Suppressor macrophage treated with lipopolysaccharide for 4 hours (primary cell): Measurements from ENCODE around the gene KPNA1.

Source experiments
- DNase-seq: peaks from one replicate; pipeline ENCODE4 v3.0.0-alpha.2; 2020

The KPNA1 gene

DNA sequence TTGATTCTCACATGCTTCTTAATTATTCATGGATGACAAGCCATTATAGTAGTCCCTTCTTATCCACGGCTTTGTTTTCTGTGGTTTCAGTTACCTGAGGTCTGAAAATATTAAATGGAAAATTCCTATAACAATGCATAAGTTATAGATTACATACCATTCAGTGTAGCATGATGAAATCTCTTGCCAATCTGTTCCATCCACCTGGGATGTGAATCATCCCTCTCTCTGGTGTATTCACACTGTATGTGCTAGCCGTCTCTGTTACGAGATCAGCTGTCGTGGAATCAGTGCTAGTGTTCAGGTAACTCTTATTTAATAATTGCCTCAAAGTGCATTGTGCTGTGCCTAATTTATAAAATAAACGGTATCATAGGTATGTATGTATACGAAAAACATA lies 104.1 kb downstream of the KPNA1 start:
- no peak for DNase-seq

DNA sequence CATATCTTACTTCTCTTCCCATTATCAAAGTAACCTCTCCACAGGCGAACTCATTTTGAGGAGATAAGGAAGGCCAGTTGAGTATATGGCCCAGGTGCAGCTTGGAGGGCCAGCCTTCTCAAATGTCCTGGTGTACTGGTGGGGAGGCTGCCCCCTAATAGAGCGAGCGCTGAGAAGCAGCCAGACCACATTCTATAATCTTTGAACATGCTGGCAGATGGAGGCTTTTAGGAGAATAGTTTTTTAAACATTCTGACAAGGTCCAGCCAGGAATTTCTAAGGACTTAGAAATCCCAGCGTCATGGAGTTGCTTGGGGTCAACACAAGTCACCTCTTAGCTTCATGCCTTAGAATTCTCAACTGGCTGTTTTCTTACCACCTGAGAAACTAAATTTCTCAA lies 104.6 kb downstream of the KPNA1 start:
- no peak for DNase-seq

DNA sequence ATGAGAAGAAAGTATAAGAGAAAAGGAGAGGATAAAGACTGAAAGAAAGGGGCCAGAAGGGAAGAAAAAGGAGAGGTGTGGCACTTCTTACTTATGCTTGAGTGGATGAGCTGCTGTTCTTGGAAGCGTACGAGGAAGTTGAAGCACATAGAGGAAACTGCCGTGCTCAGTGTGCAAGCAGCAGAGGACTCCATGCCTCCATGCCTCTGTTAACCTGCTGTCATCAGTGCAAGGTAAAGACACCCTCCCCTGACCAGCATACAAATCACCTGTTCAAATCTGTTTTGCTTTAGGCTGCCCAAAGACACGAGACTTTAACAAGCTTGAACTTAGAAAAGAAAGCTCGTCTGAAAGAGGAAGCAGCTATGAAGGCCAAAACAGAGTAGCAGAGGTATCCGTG lies 105.3 kb downstream of the KPNA1 start:
- peak; percentile 37 for DNase-seq

DNA sequence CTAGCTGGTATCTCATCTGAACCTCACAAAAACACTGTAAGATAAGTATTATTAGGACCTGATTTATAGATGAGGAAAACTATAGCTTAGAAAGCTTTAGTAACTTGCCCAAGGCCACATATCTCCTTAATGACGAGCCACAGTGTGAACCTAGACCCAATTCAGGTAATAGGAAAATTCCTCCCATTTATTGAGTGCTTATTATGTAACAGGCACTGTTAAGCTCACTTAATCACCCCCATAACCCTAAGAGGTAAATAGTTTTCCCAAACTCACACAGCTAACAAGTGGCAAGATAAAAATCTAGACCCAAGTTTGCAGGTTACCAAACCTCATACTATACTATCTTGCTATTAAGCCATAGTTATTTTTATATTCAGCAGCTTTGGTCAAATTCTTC lies 106.8 kb downstream of the KPNA1 start:
- DNase-seq: no peak

DNA sequence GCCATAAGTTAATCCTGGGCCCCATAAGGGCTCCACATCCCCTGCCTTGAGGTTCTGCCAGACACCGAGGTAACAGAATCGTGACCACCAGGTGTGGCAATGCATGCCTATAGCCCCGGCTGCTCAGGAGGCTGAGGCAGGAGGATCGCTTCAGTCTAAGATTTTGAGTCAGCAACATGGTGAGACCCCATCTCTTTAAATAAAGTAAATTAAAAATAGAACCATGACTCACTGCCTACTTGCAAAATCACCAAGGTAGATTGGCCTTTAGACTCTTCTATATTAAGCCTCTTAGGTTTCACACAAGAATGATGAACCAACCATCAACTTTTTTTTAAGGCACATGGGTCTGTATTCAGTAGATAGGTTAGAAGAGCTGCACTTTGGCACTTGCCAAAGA lies 108.5 kb downstream of the KPNA1 start:
- no peak for DNase-seq

DNA sequence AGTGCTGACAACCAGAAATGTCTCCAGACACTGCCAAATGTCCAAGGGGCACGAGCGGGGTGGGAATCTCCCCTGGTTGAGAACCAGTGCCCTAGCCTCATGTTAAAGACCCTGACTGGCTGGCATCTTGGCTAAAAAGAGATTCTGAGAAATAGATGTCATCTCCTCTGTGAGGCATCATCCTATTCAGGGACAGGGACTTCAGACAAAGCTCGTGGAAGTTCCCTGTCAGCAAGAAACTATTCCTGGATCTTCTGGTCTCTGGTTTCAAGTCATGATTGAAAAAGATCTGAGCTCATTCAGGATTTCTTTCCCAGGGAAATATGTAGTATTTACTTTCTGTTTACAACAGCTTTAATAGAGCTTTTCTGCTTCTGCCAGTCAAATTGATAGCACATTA lies 109.7 kb downstream of the KPNA1 start:
- DNase-seq: peak; percentile 45

DNA sequence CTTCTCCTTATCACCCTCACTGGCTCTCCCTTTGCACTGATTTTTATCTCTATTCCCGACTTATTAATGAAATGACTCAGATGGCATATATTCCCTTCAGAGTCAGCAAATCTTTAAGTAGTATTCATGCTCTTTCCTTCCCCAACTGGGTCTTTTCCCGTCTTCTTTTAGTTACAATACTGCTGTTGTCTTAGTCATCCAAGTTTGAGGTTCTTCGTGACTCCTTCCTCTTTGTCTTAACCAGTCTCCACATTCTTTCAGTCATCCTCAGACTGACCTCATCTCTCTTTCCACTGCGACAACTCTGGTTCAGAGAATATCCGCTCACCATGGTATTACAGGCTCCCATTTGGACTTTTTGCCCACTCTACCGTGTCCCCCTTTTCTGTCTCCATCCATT lies 111.2 kb downstream of the KPNA1 start:
- peak; percentile 80 for DNase-seq

DNA sequence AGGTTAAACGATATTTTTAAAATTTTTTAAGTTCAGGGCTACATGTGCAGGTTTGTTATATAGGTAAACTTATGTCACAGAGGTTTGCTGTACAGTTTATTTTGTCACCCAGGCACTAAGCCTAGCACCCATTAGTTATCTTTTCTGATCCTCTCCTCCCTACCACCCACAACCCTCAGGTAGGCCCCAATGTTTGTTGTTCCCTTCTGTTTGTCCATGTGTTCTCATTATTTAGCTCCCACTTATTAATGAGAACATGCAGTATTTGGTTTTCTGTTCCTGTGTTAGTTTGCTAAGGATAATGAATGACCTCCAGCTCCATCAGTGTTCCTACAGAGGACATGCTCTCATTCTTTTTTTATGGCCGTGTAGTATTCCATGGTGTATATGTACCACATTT lies 115.8 kb downstream of the KPNA1 start:
- DNase-seq: no peak

DNA sequence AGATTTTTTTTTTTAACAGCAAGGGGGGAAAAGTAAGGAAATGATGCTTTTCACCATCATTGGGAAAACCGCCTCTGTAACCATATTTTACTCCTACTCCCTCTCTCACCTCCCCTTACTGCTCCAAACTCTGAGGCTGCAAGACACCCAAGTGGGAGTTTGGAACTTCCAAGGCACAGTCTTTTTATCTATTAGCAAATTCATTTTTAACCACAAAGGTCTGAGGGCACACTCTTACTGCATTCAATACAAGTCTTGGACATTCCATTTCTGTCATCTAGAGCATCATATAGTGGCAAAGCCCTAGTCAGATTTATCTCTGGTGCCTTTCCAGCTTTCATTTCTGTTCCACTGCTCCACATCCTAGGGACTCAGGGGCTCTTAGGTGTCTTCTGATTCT lies 117.5 kb downstream of the KPNA1 start:
- no peak for DNase-seq

DNA sequence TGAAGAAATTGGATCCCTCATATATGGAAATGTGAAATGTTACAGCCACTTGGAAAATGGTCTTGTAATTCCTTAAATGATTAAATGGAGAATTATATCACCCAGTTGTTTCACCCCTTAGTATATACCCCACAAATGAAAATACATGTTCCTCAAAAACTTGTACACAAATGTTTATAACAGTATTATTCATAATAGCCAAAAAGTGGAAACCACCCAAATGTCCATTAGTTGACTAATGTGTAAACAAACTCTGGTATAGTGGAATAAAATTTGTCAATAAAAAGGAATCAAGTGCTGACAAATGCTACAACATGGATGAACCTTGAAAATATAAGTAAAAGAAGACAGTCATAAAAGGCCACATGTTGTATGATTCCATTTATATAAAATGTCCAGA lies 118.2 kb downstream of the KPNA1 start:
- no peak for DNase-seq

DNA sequence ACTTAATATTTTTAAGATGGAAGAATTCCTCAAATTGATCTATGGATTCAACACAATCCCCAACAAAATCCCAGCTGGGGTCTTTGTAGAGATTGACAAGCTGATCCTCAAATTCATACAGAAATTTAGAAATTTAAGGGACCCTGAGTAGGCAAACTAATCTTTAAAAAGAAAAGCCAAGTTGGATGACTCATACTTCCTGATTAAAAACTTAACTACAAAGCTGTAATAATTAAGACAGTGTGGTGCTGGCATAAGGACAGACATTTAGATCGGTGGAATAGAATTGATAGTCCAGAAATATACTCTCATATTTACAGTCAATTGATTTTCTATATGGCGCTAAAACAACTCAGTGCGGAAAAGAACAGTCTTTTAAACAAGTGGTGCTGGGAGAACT lies 119.2 kb downstream of the KPNA1 start:
- DNase-seq: no peak

DNA sequence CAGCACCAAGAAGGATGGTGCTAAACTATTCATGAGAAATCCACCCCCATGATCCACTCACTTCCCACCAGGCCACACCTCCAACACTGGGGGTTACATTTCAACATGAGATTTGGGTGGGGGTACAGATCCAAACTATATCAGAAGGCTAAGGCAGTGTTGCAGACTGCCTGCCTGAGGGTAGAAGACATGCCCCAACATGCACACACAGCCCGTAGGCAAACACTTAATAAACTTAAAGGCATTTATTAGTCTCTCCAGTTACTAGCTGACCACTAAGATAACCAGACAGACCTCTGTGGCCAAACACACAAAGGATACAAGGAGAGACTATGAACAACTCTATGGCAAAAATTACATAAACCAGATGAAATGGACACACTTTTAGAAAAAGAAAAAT lies 120.6 kb downstream of the KPNA1 start:
- no peak for DNase-seq

DNA sequence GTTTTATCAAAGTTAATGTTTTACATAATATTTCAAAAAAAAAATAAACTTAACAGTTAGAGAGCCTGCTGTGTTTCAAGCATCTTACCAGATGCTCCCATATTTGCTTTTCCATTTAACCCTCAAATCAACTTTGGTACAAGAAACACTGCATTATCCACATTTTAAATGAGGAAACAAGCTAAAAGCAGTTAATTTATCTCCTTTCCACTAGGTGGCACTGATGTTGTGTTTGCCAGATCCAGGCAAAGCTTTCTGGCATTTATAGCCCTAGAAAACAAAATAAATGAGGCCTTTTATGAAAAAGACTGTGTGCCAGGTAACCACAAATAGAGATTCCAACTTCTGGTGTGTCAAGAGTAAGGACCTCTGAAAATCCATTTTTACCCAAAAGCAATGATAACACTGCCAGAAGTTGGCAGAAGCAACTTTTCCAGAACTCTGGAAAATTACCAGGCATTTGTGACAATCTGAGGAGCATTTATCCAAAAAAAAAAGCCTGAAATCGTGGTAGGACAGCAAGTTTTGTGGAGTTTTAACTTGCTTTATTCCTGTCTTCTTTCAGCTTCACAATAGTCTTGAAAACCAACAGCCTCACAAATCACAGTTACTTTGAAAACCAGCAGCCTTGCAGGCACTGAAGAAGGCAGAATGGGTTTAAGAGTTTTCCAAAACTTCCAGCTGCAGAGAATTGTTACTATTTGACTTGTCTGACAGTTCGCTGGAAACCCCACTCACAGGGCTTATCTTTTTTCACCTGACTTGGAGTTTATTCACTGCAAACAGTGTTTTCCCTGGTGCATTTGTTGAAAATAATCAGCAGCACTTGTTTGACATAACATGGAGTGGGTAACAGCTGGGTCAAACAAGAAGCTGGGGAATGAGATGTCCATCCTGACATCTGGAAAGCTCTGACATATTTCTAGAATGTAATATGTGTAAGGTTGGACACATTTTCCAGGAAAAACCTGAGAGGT lies 121.6 kb downstream of the KPNA1 start:
- peak; percentile 74 for DNase-seq

DNA sequence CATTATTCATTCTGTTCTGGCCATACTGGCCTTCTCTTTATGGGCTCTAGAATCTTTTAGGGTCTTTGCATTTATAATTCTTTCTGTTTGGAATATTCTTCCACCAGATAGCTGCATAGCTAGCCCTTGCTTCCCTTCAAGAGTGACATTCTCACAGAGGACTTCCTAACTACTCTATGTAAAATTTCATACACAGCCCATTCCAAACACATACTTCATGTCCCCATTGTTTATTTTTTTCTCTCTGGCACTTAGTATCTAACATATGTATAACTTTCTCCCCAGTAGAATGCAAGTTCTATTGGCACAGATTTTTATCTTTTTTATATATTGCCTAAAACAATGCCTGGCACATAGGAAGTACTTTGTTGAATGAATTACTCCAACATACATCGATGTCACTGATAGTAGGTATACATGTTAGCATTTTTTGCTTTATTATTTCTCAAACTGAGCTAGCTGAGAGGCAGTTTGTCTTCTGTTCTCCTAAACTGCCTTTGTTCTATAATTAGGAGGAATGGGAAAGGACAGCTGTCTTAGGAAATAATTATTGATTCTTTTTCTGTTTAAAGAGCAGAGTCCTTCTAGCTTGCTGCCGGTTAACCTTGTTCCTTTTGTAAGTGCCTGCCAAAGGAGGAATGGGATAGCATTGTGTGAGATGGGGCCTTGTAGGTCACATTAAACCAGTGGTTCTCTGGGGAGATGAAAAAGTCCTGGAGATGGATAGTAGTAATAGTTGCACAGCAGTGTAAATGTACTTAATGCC lies 122.9 kb downstream of the KPNA1 start:
- no peak for DNase-seq

DNA sequence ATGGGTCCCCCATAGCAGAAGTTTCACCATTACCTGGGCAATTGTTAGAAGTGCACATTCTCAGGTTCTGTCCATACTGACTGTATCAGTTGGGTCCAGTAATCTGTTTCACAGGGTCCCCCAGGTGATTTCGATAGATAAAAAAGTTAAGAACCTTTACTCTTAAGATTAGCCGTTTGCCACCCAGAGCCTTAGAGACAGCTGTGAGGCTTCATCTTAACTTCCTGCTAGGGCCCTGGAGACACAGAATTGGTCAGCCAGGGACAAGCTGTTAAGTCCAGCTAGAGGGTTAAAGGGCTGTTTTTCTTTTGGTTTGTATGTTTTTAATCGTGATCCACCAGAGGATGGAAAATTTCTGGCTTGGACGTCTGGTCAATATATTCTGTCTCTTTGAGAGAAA lies 124.1 kb downstream of the KPNA1 start:
- DNase-seq: no peak

DNA sequence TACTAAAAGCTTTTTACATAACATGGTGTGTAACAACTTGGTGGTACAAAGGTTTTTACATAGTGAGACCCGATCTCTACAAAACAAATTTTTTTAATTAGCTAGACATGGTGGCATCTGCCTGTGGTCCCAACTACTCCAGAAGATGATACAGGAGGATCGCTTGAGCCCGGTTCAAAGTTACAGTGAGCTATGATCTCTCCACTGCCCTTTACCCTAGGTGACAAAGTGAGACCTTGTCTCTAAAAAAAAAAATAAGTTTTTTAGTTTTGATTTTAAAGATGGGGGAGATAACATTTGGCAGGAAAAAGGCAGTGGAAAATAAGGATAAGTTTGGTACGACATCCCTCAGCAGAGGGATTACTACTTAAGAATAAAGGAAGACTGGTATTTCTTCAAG lies 124.8 kb downstream of the KPNA1 start:
- no peak for DNase-seq

DNA sequence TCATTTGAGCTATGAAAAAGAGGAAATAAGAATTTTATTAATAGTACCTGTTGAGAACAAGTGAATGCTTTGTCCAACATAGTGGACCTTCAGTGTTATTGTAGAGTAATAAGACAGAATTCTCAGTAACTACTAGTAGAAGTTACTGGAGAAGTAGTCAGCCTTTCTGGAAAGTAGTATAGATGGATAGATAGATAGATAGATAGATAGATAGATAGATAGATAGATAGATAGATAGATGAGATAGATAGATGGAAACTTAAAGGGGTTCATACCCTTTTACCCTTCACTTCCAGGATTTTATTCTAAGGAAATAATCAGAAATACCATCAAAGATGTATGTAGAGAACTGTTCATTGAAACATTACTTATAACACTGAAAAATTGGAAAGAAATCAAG lies 125.5 kb downstream of the KPNA1 start:
- DNase-seq: no peak

DNA sequence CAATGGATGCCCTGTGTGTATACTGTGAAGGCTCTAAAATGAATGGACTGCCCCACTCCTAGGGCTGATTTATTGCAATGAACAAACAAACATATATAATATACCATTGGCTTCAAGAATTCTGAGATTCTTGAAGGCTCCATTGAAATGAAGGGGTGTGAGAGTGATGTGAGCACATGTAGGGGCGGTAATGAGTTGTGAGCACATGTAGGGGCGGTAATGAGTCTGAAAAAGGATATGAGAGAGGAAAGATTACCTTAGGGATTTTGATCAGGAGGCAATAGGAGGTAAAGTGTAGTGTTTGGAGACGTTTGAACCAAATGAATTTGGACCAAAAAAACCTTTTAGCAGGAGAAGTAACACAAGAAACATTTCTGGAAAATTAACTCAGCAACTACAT lies 127.0 kb downstream of the KPNA1 start:
- DNase-seq: no peak

DNA sequence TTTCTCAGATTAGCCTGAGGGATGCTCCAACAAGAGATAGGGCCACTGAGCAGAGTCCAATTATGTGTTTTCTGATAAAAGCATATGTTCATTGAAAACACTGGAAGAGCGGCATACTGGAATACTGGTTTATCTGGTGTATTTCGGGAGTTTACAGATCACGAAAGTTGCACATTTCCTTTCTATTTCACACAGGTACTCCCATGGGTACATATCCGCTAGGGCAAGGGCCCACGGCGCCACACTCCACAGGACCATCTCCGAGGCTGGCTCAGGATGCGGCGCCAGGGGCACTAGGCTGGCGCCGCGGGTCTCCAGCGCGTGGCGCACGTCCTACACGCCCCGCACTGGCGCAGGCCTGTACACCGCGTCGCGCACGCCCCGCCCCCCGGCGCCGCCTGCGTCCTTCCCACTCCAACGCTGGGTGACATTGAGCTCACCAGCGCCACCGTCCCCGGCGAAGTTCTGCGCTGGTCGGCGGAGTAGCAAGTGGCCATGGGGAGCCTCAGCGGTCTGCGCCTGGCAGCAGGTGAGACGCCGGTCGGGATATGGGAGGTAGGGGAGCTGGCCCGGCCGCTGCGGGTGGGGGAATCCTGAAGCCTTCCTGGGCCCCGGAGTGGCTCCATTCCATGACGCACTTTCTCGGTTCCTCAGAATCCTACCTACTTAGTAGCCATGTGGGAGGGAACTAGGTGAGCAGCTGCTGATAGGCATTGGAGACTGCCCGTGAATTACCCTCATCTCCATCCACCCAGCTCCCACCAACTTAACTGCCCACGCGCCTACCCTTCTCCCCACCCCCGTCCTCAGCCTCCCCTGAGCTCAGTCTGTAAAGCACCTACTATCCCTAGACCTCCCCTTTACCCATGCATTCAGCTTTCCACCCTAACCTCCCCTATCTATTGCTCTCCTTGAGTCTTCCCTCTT lies 130.7 kb downstream of the KPNA1 start, which contains the start of gene FAM162A:
TSS of gene FAM162A (plus strand) at position 412 of the 927 bp plus-strand sequence. CDS start at position 496, 84 bp downstream.
- peak; percentile 99 for DNase-seq

DNA sequence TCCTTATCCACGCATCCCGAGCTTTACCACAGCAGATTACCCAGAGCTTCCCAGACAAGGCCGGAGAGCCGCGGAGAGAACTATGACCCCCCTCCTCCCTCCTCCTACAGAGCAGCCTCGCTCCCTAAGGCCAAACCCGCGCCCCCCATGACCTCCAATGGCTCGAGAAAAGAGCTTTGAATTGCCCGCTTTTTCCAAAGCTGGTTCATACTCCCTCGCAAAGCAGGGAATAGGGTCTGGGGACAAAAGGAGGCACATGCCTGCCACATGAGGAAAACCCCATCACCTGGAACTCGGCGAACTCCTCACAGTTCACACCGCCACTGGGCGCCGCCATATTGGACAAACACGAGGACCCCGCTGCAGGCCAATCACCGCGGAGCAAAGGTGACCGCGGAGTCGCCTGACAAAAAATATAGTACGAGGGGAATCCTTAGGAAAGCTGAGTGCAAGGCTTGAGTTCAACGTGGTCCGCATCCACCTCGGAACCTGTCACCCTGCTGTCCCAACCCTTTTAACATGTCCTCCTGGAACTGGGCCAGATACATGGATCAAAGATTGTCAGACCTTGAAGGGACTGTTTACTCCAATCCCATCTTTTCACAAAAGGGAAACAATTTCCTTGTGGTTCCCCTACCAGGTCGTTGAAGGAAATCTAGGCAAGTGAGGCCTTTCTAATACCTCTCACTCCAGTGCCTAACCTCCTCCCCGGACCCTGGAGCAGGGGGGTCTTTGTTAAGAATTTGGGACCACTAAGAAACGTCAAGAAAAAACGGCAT lies 131.7 kb downstream of the KPNA1 start, which contains the start of gene MIX23:
TSS of gene MIX23 (minus strand) at position 344 of the 779 bp plus-strand sequence. CDS start at position 337, 7 bp downstream.
- DNase-seq: peak; percentile 89

DNA sequence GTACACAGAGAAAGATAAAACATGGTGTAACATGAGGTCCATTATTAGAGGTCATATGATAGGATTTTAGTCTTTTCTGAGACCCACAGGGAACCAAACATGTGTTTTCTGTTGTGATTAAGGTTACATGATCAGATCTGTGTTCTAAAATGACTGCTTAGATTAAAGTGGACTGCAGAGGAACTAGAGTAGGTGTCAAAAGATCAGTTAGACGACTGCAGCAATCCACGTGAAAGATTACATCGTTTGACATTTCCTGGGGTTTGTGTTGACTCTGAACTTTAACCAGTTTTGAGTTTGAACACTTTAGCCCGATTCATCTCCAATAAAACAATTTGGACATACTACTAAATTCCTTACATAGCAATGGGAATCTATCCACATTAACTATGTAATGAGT lies 136.8 kb downstream of the KPNA1 start:
- peak; percentile 16 for DNase-seq

DNA sequence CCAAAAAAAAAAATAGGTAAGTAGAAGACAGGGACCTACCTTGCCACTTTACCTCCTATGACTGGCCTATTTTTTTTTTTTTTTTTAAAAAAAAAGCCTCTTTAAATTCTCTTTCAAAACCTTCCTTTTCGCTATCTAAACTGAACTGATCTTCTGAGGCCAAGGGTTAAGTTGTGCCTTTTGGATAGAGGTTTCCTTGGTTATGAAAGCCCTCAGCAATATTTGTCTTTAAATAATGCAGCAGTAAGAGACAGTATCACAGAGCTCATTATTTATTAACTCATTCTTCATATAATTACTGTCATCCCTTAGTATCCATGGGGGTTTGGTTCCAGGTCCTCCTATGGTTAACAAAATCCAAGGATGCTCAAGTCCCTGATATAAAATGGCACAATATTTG lies 140.7 kb downstream of the KPNA1 start:
- no peak for DNase-seq
